ENCODE results near the gene INTS6.

INTS6 gene

DNA sequence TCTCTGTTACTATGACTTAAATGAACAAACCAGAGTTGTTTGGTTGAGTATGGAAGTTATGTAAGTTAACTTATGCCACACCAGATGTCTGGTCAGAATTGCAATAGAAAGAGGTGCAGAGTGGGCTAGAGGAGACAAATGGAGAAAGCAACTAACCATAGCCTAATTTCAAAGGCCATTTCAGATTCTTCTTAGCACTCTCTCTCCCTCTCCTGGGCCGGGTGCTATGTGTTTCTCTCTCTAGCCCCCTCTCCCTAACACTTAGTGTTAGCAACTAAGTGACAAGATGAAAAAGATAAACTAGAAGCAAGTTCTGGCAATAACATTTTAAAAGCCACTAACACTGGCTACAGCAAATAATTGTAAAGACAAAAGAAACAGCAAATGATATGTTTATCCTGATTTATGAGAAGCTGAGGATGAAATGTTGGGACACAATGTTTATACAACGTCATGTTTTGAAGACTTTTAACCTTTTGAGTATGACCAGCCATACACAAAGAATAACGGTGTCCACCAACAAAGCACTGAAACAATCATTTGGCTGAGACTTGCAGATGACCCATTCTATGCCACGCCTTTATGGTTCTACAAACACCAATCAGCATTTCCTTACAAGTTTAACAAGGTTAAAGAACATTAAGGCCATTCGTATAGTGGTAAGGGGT, 94.8 kb downstream of the INTS6 start:
- Histone ChIP-seq H4K20me1 (ENCODE audit: control insufficient read depth, insufficient read depth, low read depth, low read length) (no peaks in the 10 kb centered on the region), H3K9me2 (replicated peaks; ENCODE audit: control insufficient read depth, low read length) (no peaks in the 10 kb centered on the region), H3K36me3 (ENCODE audit: control insufficient read depth, low read length) (no peaks in the 10 kb centered on the region), H3K79me2 (ENCODE audit: control insufficient read depth, low read length) (no peaks in the 10 kb centered on the region), H3K4me3 (ENCODE audit: low read length) (no peak overlapping the region), H3K4me2 (ENCODE audit: low read length) (no peak overlapping the region), H3K27me3 (ENCODE audit: control insufficient read depth, low read length) (no peaks in the 10 kb centered on the region), H3K9me3 (ENCODE audit: control insufficient read depth, insufficient read depth, low read length) (no peaks in the 10 kb centered on the region), H3K27ac (ENCODE audit: low read depth, low read length) (no peak overlapping the region), H3K4me1 (ENCODE audit: control insufficient read depth, low read length) (no peaks in the 10 kb centered on the region), H3F3A (ENCODE audit: control insufficient read depth, insufficient read depth) (no peaks in the 10 kb centered on the region)
- TF ChIP-seq, protein P1, sequence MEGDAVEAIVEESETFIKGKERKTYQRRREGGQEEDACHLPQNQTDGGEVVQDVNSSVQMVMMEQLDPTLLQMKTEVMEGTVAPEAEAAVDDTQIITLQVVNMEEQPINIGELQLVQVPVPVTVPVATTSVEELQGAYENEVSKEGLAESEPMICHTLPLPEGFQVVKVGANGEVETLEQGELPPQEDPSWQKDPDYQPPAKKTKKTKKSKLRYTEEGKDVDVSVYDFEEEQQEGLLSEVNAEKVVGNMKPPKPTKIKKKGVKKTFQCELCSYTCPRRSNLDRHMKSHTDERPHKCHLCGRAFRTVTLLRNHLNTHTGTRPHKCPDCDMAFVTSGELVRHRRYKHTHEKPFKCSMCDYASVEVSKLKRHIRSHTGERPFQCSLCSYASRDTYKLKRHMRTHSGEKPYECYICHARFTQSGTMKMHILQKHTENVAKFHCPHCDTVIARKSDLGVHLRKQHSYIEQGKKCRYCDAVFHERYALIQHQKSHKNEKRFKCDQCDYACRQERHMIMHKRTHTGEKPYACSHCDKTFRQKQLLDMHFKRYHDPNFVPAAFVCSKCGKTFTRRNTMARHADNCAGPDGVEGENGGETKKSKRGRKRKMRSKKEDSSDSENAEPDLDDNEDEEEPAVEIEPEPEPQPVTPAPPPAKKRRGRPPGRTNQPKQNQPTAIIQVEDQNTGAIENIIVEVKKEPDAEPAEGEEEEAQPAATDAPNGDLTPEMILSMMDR (IDR thresholded peaks at IDR 0.05; ENCODE audit: low read depth, low read length, poor library complexity, severe bottlenecking) = no peak
- no peak for TF ChIP-seq EZH2phosphoT487 (IDR thresholded peaks at IDR 0.05; ENCODE audit: borderline replicate concordance, low read length)

DNA sequence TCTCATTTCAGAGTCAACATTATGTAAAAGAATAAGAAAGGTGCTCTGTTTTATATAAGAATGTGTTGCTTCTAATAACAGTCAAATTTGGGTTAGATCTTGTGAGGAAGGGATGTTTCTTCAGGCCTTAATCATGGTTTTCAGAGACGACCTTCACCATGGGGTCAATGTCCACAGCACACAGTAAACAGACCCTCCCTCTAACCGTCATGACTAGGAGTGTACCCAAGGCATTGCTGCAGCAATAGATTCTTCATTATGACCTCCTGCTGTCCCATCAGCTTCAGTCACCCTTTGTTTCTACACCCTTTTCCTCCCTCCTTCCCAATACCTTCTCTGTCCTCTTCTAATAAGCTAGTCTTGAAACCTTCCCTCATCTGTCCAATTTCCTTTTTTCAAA, 97.6 kb downstream of the INTS6 start:
- no peaks in the 10 kb centered on the region for H4K20me1 ChIP-seq (ENCODE audit: control insufficient read depth, insufficient read depth, low read depth, low read length)
- TF ChIP-seq, protein P1 (IDR thresholded peaks at IDR 0.05; ENCODE audit: low read depth, low read length, poor library complexity, severe bottlenecking) = no peak
- no peak for TF ChIP-seq EZH2phosphoT487 (IDR thresholded peaks at IDR 0.05; ENCODE audit: borderline replicate concordance, low read length)
- no peaks in the 10 kb centered on the region for H3K9me3 ChIP-seq (ENCODE audit: control insufficient read depth, insufficient read depth, low read length)
- H3K4me2 ChIP-seq (ENCODE audit: low read length) = no peak overlapping the region
- H3F3A ChIP-seq (ENCODE audit: control insufficient read depth, insufficient read depth) = no peaks in the 10 kb centered on the region
- no peaks in the 10 kb centered on the region for H3K4me1 ChIP-seq (ENCODE audit: control insufficient read depth, low read length)
- no peaks in the 10 kb centered on the region for H3K27me3 ChIP-seq (ENCODE audit: control insufficient read depth, low read length)
- H3K36me3 ChIP-seq (ENCODE audit: control insufficient read depth, low read length) = no peaks in the 10 kb centered on the region
- no peak overlapping the region for H3K27ac ChIP-seq (ENCODE audit: low read depth, low read length)
- no peaks in the 10 kb centered on the region for H3K9me2 ChIP-seq (replicated peaks; ENCODE audit: control insufficient read depth, low read length)
- no peak overlapping the region for H3K4me3 ChIP-seq (ENCODE audit: low read length)
- no peaks in the 10 kb centered on the region for H3K79me2 ChIP-seq (ENCODE audit: control insufficient read depth, low read length)

DNA sequence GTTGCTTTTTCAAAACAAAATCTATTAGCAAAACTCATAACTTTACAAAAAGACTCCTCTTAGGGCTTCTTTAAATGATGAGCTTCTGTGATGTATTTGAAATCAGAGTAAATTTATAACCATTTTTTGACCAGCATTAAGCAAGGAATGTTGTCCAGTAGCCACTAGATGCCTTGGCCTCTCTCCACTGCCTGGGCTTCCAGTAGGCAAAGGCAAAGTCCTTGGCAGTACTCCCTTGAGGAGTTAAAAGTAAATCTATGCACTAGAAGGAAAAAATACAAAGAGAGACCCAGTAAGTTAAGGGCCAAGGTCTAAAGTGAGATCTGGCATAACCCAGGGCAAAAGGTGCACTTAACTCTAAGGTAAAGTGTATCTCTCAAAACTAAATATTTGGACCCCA, 103.8 kb downstream of the INTS6 start:
- TF ChIP-seq, protein P1 (IDR thresholded peaks at IDR 0.05; ENCODE audit: low read depth, low read length, poor library complexity, severe bottlenecking) = no peak
- TF ChIP-seq EZH2phosphoT487 (IDR thresholded peaks at IDR 0.05; ENCODE audit: borderline replicate concordance, low read length) = no peak
- Histone ChIP-seq H3K4me2 (ENCODE audit: low read length) (no peak overlapping the region), H3K4me3 (ENCODE audit: low read length) (no peak overlapping the region)

More for the DNA sequence above, 103.8 kb downstream of the INTS6 start:
- H3K36me3 ChIP-seq (ENCODE audit: control insufficient read depth, low read length) = no peaks in the 10 kb centered on the region
- H3K27me3 ChIP-seq (ENCODE audit: control insufficient read depth, low read length) = no peaks in the 10 kb centered on the region
- H4K20me1 ChIP-seq (ENCODE audit: control insufficient read depth, insufficient read depth, low read depth, low read length) = no peaks in the 10 kb centered on the region
- H3K27ac ChIP-seq (ENCODE audit: low read depth, low read length) = no peak overlapping the region
- no peaks in the 10 kb centered on the region for H3K9me3 ChIP-seq (ENCODE audit: control insufficient read depth, insufficient read depth, low read length)
- H3K79me2 ChIP-seq (ENCODE audit: control insufficient read depth, low read length) = no peaks in the 10 kb centered on the region
- H3F3A ChIP-seq (ENCODE audit: control insufficient read depth, insufficient read depth) = no peaks in the 10 kb centered on the region
- no peaks in the 10 kb centered on the region for H3K4me1 ChIP-seq (ENCODE audit: control insufficient read depth, low read length)
- H3K9me2 ChIP-seq (replicated peaks; ENCODE audit: control insufficient read depth, low read length) = no peaks in the 10 kb centered on the region
